Esophagus squamous epithelium (tissue), 5 donors: Measurements from ENCODE around the gene ARHGEF18. TPM values are rescaled to one million over a fixed set of nuclear protein-coding genes. Genes with fewer than 3 reads are reported as not detected.

Experiments used
- DNase-seq: peaks from one replicate; lab custom pipeline; 2025; lab: John Stamatoyannopoulos, UW
- H3K27ac ChIP-seq, 4 donors: fragments of 200-600 bp; sonication (generic); one replicate each; pipeline ENCODE4 v1.5.1; 2016 to 2019; ENCODE audit warnings: mild to moderate bottlenecking in 1 of 4
- H3K27me3 ChIP-seq, 4 donors: fragments of 200-600 bp; sonication (generic); 1 replicate in 3 of 4; 2 replicates in 1 of 4; pipeline versions ENCODE4 v1.5.1 to v1.6.0; 2017 to 2021; ENCODE audit warnings: antibody characterized with exemption in 1 of 4
- H3K36me3 ChIP-seq, 3 donors: fragments of 200-600 bp; sonication (generic); one replicate each; pipeline ENCODE4 v1.5.1; 2016 to 2019
- H3K4me1 ChIP-seq, 3 donors: fragments of 200-600 bp; sonication (generic); one replicate each; pipeline ENCODE4 v1.5.1; 2017 to 2019
- H3K4me3 ChIP-seq, 4 donors: fragments of 200-600 bp; sonication (generic); 1 replicate in 3 of 4; 2 replicates in 1 of 4; pipeline ENCODE4 v1.5.1; 2016 to 2019; ENCODE audit warnings: mild to moderate bottlenecking in 2 of 4, moderate library complexity in 1 of 4
- H3K9me3 ChIP-seq, 3 donors: fragments of 200-600 bp; sonication (generic); one replicate each; pipeline ENCODE4 v1.5.1; 2016 to 2019
- POLR2A ChIP-seq, 4 donors: fragments of 450-650 bp; IDR thresholded peaks; one replicate each; pipeline ENCODE4 v1.6.1; 2017; ENCODE audit warnings: antibody characterized with exemption in 4 of 4, mild to moderate bottlenecking in 4 of 4, moderate library complexity in 3 of 4
- WGBS, 2 donors: methylation state at CpG; one replicate each; pipeline ENCODE4 v1.1.5; 2018; 5-methylcytosine and 5-hydroxymethylcytosine counted together
- intact Hi-C: fragments of 100-400 bp; cut with DNase I; formaldehyde crosslinking; loops from one replicate; pipeline ENCODE4 v1.15.0; 2022
- total RNA-seq, 4 donors: library from RNA; depleted of rRNA; stranded (reverse); fragments of >200 nt; gene quantifications; one replicate each; pipeline ENCODE4 v1.1.0, GENCODE V29; 2016
- TF ChIP-seq, protein P1 (sequence below), 6 experiments: fragments of 450-650 bp in 4 of 6; fragments of 200-600 bp in 2 of 6; sonication (generic) in 2 of 6; IDR thresholded peaks; one replicate each; pipeline ENCODE4 v1.5.1; 2016 to 2019; ENCODE audit warnings: antibody characterized with exemption in 6 of 6, mild to moderate bottlenecking in 4 of 6, moderate library complexity in 4 of 6
- donor health status: DM: yes; HTN: yes; CAD: no.

Gene ARHGEF18
- total RNA-seq, 4 donors from 2014 or later = 24.2 to 42.0 (median 28.7) TPM

DNA sequence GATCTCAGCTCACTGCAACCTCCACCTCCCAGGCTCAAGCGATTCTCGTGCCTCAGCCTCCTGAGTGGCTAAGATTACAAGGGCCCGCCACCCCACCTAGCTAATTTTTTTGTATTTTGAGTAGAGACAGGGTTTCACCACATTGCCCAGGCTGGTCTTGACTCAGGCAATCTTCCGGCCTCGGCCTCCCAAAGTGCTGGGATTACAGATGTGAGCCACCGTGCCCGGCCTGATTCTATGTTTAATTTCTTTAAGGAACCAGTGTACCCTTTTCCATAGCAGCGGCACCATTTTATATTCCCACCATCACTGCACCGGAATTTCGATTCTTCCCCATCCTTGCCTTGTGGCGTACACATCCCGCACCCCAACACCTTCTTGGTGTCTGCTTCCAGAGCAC lies 36.8 kb upstream of the ARHGEF18 start:
- Histone ChIP-seq H3K4me3 (no peak overlapping the region), H3K4me1 (no peaks in the 10 kb centered on the region), H3K9me3 (no peaks in the 10 kb centered on the region), H3K27ac (no peak overlapping the region), H3K27me3 (no peaks in the 10 kb centered on the region), H3K36me3 (no peaks in the 10 kb centered on the region)
- TF ChIP-seq POLR2A (IDR thresholded peaks at IDR 0.05) = no peak
- TF ChIP-seq, protein P1, sequence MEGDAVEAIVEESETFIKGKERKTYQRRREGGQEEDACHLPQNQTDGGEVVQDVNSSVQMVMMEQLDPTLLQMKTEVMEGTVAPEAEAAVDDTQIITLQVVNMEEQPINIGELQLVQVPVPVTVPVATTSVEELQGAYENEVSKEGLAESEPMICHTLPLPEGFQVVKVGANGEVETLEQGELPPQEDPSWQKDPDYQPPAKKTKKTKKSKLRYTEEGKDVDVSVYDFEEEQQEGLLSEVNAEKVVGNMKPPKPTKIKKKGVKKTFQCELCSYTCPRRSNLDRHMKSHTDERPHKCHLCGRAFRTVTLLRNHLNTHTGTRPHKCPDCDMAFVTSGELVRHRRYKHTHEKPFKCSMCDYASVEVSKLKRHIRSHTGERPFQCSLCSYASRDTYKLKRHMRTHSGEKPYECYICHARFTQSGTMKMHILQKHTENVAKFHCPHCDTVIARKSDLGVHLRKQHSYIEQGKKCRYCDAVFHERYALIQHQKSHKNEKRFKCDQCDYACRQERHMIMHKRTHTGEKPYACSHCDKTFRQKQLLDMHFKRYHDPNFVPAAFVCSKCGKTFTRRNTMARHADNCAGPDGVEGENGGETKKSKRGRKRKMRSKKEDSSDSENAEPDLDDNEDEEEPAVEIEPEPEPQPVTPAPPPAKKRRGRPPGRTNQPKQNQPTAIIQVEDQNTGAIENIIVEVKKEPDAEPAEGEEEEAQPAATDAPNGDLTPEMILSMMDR (IDR thresholded peaks at IDR 0.05) = no peak
- no peak for DNase-seq
- WGBS, 2 donors = 91 to 94% methylated on average over 12 of the region's 12 CpGs
- intact Hi-C loops = no loop called here

DNA sequence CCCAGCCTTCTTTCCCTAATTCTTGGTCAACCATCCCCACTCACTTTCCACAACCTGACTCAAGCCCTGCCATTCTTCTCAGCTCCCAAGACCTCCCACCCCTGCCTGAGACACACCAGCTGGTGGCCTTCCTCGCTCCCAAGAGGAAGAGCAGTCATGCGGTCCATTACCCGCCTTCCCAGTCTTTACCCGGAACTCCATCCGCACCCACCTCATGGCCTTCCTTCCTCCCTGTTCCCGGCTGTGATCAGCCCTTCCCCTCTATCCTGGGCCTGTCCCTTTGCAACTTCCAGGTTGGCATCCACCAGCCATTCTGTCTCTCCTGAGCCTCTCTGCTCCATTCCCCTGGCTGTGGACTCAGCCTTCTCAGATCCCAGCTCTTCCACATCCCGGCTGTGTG lies 35.9 kb upstream of the ARHGEF18 start:
- intact Hi-C loops = no loop called here
- Histone ChIP-seq H3K27ac (no peak overlapping the region), H3K36me3 (no peaks in the 10 kb centered on the region), H3K4me1 (no peaks in the 10 kb centered on the region), H3K27me3 (no peaks in the 10 kb centered on the region), H3K4me3 (no peak overlapping the region), H3K9me3 (peaks cover 0 to under 1% (median under 1%) of the 10 kb centered on the region in 3 donors)
- 75 to 82% methylated on average over 6 to 7 of the region's 7 CpGs for WGBS, 2 donors
- TF ChIP-seq POLR2A (IDR thresholded peaks at IDR 0.05) = no peak
- no peak for DNase-seq

DNA sequence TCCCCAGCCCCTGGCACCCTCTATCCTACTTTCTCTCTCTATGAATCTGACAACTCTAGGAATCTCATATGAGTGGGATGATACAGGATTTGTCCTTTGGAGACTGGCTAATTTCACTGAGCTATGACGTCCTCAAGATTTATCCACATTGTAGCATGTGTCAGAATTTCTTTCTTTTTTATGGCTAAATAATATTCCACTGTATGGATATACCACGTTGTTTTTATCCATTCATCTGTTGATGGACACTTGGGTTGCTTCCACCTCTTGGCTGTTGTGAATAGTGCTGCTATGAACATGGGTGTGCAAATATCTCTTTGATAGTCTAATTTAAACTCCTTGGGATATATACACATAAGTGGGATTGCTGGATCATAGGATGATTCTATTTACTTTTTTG lies 30.6 kb upstream of the ARHGEF18 start:
- no peaks in the 10 kb centered on the region for H3K27me3 ChIP-seq
- DNase-seq = no peak
- H3K4me1 ChIP-seq = no peaks in the 10 kb centered on the region
- no peak overlapping the region for H3K27ac ChIP-seq
- no peaks in the 10 kb centered on the region for H3K36me3 ChIP-seq
- WGBS, 2 donors = 39 to 42% methylated on average over 2 of the region's 2 CpGs
- intact Hi-C loops = no loop called here
- no peak overlapping the region for H3K4me3 ChIP-seq
- peaks cover 0 to 7% (median 4%) of the 10 kb centered on the region in 3 donors for H3K9me3 ChIP-seq
- no peak for TF ChIP-seq POLR2A (IDR thresholded peaks at IDR 0.05)
- TF ChIP-seq, protein P1 (IDR thresholded peaks at IDR 0.05) = no peak

DNA sequence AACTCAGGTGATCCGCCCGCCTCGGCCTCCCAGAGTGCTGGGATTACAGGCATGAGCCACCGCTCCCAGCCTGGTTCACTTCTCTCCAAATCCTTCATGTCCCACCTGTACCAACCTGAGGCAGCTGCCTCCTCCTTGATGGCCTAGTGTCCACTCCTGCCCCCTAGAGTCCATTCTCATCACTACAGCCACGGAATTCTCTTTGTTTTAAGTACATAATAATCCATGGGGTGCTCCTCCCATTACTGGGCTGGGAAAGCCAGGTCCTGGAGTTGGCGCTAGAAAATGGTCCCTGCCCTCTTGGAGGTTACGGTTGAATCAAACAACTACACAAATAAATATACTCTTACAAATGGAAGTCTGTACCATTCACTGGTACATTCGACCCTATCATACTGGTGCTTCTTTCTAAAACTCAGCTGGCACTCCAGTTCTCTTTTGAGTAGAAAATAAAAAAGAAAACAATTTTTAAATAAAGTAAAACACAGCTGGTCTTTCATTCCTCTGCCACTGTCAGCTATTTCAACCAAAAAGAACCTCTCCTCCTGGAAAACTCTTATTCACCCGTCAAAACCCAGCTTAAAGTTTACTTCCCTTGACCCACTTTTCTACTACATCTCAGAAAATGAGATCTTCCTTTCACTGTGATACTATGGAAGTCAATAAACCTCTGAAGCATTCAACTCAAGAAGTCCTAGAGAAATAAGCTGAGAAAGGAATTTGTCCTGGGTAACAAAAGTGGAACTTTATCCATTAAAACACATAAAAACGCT lies 22.4 kb upstream of the ARHGEF18 start:
- Histone ChIP-seq H3K9me3 (peaks cover 0 to 4% (median 0%) of the 10 kb centered on the region in 3 donors), H3K27me3 (no peaks in the 10 kb centered on the region), H3K36me3 (no peaks in the 10 kb centered on the region), H3K4me1 (no peaks in the 10 kb centered on the region), H3K27ac (no peak overlapping the region), H3K4me3 (no peak overlapping the region)
- 80 to 85% methylated on average over 10 of the region's 10 CpGs for WGBS, 2 donors
- intact Hi-C loops = no loop called here
- TF ChIP-seq, protein P1 (IDR thresholded peaks at IDR 0.05) = peak in 3 of 6 experiments; percentile 22 to 30 (median 26)
- no peak for TF ChIP-seq POLR2A (IDR thresholded peaks at IDR 0.05)
- DNase-seq = no peak

DNA sequence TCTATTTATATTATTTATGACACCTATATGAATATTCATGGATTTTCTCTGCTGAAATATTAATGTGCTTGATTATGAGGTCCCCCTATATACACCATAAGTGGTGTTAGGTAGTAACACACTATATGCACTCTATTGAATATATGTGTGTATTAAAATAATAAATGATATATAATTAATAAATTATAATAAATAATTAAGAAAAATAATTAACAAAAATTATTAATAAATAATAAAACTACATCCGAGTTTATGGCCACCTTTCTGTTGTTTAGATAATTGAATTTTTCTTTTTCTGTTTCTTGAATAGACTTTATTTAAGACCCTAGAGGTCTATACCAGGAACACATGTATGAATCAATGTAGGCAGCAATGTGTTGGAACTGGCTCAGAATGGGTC lies 20.9 kb upstream of the ARHGEF18 start:
- Histone ChIP-seq H3K36me3 (no peaks in the 10 kb centered on the region), H3K27ac (no peak overlapping the region), H3K4me3 (no peak overlapping the region), H3K4me1 (no peaks in the 10 kb centered on the region), H3K9me3 (peaks cover 0 to 4% (median 0%) of the 10 kb centered on the region in 3 donors), H3K27me3 (no peaks in the 10 kb centered on the region)
- intact Hi-C loops = no loop called here
- no peak for TF ChIP-seq POLR2A (IDR thresholded peaks at IDR 0.05)
- TF ChIP-seq, protein P1 (IDR thresholded peaks at IDR 0.05) = no peak
- no peak for DNase-seq
- WGBS, 2 donors = 54 to 62% methylated on average over 1 of the region's 1 CpG
